SK-N-MC (cell line): ENCODE results near the gene TNFSF13B.

ENCODE experiments used
- DNase-seq: peaks from one replicate; pipeline ENCODE4 v3.0.0-alpha.2; 2011; ENCODE audit warnings: low read depth, low spot score
- H3K27ac ChIP-seq: fragments of 200-600 bp; sonication (generic); 2 replicates; pipeline ENCODE4 v1.5.1; 2016; ENCODE audit warnings: mixed run types
- H3K36me3 ChIP-seq: fragments of 200-600 bp; sonication (generic); 2 replicates; pipeline ENCODE4 v1.6.1; 2017; ENCODE audit warnings: antibody characterized with exemption, low read length, mixed read lengths; ENCODE audit not compliant: insufficient read depth
- H3K4me3 ChIP-seq: fragments of 200-600 bp; sonication (generic); 2 replicates; pipeline ENCODE4 v1.5.1; 2016
- H3K9ac ChIP-seq: fragments of 200-600 bp; sonication (generic); 2 replicates; pipeline ENCODE4 v1.8.0; 2017; ENCODE audit warnings: mixed run types, mixed read lengths; ENCODE audit not compliant: insufficient read length
- H3K9me3 ChIP-seq: fragments of 200-600 bp; sonication (generic); 2 replicates; pipeline ENCODE4 v1.6.1; 2017; ENCODE audit warnings: low read depth, mild to moderate bottlenecking, antibody characterized with exemption, low read length, moderate library complexity, mixed read lengths
- EZH2 ChIP-seq: fragments of 200-600 bp; sonication (generic); IDR thresholded peaks from one replicate; pipeline ENCODE4 v1.6.1; 2017; ENCODE audit warnings: antibody characterized with exemption
- FOXP2 ChIP-seq: optimal IDR thresholded peaks from 2 replicates; pipeline ENCODE3; 2011; ENCODE audit warnings: mild to moderate bottlenecking, moderate library complexity; ENCODE audit not compliant: insufficient read depth; ENCODE audit errors: extremely low read length, control extremely low read depth
- POLR2AphosphoS5 ChIP-seq: IDR thresholded peaks from 2 replicates; pipeline ENCODE4 v1.6.1; 2012; ENCODE audit warnings: mild to moderate bottlenecking, low read depth, low read length, borderline replicate concordance

Gene TNFSF13B

DNA sequence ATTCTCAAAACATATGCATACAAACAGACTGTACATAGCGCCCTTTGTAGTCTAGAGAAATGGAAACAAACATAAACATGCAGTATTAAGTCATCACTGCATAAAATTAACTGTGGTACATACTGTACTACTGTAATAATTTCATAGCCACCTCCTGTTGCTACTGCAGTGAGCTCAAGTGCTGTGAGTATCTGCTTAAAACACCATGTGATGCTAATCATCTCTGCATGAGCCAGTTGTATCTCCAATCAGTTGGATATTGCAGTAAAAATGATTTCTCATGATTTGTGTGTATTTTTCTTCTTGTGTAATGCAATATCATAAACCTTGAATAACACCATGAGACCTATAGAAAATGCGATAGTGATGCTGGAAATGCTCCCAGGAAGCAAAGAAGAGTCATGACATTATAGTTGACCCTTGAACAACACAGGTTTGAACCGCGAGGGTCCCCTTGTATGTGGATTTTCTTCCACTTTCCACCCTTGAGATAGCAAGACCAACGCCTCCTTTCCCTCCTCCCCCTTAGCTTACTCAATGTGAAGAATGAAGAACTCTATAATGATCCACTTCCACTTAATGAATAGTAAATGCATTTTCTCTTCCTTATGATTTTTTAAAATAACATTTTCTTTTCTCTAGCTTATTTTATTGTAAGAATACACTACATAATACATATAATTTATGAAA, 4.1 kb downstream of the TNFSF13B start:
- Histone ChIP-seq H3K9ac (no peak overlapping the region), H3K27ac (no peak overlapping the region; the same call in 1 of the 2 replicates), H3K9me3 (no peaks in the 10 kb centered on the region), H3K36me3 (no peaks in the 10 kb centered on the region), H3K4me3 (no peak overlapping the region)
- DNase-seq: no peak
- TF ChIP-seq EZH2 (no peak), FOXP2 (no peak), POLR2AphosphoS5 (no peak)

DNA sequence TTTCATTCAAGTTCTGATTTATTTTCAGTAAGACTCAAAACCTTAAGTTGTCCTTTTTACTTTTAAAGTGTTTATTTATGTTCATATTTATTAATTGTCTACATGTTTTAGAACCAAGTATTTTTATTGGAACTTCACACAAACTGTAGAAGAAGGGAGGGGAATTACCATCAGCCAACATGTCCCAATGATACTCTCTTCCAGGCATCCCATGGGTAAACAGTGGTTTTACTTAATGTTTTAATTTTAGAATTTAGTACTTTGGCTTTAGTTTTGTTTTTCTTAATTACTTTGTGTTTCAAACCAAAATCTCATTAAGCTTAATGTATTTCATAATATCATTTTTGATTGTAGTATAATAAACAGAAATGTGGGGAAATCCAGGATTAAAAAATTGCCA, 5.2 kb downstream of the TNFSF13B start:
- Histone ChIP-seq H3K27ac (no peak overlapping the region), H3K4me3 (no peak overlapping the region), H3K36me3 (no peaks in the 10 kb centered on the region), H3K9ac (no peak overlapping the region), H3K9me3 (no peaks in the 10 kb centered on the region)
- no peak for TF ChIP-seq EZH2
- no peak for TF ChIP-seq POLR2AphosphoS5
- no peak for TF ChIP-seq FOXP2
- no peak for DNase-seq

DNA sequence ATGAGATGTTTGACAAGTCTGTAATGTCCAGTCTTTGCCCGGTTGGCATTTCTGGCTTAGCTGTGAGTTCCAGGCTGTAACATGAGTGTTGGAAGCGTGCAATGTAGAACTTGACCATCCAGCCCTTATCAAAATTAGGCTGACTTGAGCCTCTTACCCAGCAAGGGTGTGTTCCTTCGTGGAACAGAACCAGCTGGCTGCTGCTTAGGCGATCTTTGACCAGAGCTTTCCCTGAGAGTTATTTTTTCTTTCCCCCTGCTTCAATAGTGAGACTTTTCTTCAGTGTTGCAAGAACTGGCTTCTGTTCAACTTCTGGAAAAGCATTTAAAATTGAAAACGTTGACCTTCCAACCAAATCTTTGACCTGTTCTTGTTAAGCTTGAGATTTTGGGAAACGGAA, 6.5 kb downstream of the TNFSF13B start:
- Histone ChIP-seq H3K9ac (no peak overlapping the region), H3K4me3 (no peak overlapping the region)

DNA sequence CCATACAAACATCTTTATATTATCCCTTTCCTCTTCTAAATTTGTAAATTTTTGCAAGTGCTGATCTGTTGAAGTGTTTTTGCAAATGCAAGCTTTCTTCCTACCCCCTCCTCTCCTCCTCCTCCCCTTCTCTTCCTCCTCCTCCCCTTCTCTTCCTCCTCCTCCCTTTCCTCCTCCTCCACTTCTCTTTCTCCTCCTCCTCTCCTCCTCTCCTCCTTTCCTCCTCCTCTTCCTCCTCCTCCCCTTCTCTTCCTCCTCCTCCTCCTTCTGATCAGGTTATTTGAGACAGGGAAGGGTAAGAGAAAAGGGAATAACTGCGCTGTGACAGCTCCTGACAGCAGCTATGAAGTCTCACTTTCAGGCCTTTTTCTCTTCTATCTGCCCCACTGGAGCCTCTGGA, 8.9 kb downstream of the TNFSF13B start:
- Histone ChIP-seq H3K9me3 (no peaks in the 10 kb centered on the region), H3K4me3 (no peak overlapping the region), H3K36me3 (no peaks in the 10 kb centered on the region), H3K27ac (no peak overlapping the region), H3K9ac (no peak overlapping the region)
- TF ChIP-seq FOXP2 (no peak), EZH2 (no peak), POLR2AphosphoS5 (no peak)
- DNase-seq: no peak

More for the DNA sequence above, 6.5 kb downstream of the TNFSF13B start:
- Histone ChIP-seq H3K36me3 (no peaks in the 10 kb centered on the region), H3K27ac (no peak overlapping the region), H3K9me3 (no peaks in the 10 kb centered on the region)
- no peak for DNase-seq
- no peak for TF ChIP-seq EZH2
- TF ChIP-seq POLR2AphosphoS5: no peak
- no peak for TF ChIP-seq FOXP2

DNA sequence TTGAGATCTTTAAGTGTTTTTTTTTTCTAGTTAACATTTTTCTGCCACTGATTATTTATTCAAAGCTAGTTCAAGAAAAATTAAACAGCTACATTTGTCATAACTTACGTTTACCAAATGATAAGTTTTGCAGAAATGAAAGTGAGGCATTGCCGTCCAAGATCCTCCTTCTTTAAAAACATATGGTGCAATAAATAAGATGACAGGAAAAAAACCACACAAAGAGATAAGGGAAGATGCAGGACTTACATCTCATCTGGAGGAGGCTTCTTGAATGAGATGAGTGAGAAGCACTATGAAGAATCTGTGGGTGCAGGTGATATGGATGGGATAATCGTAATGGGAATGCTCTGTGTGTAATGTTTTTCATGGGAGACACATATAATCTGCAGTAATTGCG, 12.4 kb downstream of the TNFSF13B start:
- Histone ChIP-seq H3K36me3 (no peaks in the 10 kb centered on the region), H3K9me3 (no peaks in the 10 kb centered on the region), H3K9ac (peak overlapping the region; percentile 11), H3K4me3 (no peak overlapping the region), H3K27ac (0 out of 2 replicates have a peak overlapping the region, but pooled peaks have one; percentile 58)
- no peak for TF ChIP-seq FOXP2
- TF ChIP-seq POLR2AphosphoS5: no peak
- TF ChIP-seq EZH2: no peak
- no peak for DNase-seq

DNA sequence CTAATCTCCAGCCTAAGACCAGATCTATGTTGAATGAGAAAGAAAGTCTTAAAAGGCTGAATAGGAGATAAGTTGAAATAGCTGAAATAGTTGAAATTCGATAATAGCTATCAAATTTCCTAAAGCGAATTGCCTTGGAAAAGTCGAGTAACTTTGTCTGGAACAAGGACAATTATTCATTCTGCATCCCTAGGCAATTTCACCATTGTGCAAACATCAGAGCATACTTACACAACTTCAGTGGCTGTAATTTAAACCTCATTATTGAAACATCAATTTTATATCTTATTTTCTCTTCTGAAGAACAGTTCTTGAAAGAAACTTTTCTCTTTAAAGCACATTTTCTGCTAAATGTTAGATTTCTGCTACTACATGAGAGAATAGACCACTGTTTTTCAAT, 13.6 kb downstream of the TNFSF13B start:
- no peak overlapping the region for H3K9ac ChIP-seq
- no peaks in the 10 kb centered on the region for H3K36me3 ChIP-seq
- H3K9me3 ChIP-seq: no peaks in the 10 kb centered on the region
- H3K27ac ChIP-seq: peak overlapping the region; percentile 58
- peak; percentile 66 for DNase-seq
- H3K4me3 ChIP-seq: 0 out of 2 replicates have a peak overlapping the region, but pooled peaks have one; percentile 10
- TF ChIP-seq FOXP2: peak; percentile 28
- no peak for TF ChIP-seq POLR2AphosphoS5

DNA sequence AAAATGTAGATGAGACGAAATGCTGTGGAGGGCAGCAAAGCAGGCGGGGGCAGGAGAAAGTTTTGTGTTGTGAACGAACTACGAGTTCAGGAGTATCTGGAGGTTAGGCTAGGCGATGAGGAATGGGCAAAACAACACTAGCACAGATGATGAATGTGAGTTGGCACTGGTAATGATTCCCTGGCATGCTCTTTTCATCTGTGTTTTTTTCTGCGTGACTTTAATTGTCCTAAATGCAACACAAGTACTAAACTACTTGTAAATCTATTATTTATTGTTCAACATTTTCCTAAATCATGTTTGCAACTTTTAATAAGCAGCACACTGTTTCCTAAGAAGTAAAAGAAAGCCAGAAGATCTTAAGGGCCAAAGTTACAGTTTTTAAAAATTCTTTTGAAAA, 19.2 kb downstream of the TNFSF13B start:
- Histone ChIP-seq H3K36me3 (no peaks in the 10 kb centered on the region), H3K27ac (no peak overlapping the region), H3K9ac (no peak overlapping the region), H3K4me3 (no peak overlapping the region), H3K9me3 (no peaks in the 10 kb centered on the region)
- TF ChIP-seq EZH2: no peak
- DNase-seq: no peak

DNA sequence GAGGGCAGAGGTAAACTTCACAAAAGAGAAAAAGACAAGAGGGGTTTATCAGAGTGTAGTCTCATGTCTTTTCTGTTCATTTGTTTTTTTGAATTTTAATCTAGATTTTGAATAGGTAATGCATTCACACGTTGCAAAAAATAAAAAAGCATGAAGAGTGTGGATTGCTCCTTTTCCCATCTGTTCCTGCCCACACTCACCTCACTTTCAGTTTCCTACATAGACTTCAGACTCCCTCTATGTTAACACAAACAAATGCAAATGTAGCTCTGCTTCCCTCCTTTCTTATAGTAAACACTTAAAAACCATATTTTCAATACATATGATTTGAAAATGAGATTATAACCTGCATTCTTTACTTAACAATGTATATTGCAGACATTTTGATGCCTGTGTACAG, 20.3 kb downstream of the TNFSF13B start:
- Histone ChIP-seq H3K9me3 (no peaks in the 10 kb centered on the region), H3K36me3 (no peaks in the 10 kb centered on the region), H3K9ac (no peak overlapping the region), H3K27ac (no peak overlapping the region), H3K4me3 (no peak overlapping the region)
- TF ChIP-seq FOXP2 (no peak), POLR2AphosphoS5 (no peak), EZH2 (no peak)
- no peak for DNase-seq

DNA sequence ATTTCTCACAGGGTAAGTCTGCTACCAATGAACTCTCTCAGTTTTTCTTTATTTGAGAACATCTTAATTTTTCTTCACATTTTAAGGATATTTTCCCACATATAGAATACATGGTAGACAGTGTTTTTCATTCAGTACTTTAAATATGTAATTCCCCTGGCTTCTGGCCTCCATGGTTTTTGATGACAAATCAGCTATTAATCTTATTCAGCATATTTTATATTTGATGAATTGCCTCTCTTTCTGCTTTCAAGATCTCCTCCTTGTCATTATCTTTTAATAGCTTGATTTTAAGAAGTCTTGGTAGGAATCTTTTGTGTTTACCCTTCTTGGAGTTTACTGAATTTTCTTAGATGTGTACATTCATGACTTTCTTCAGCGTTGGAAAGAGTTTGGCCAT, 27.6 kb downstream of the TNFSF13B start:
- H3K9ac ChIP-seq: no peak overlapping the region
- no peak for TF ChIP-seq EZH2
- no peak for TF ChIP-seq POLR2AphosphoS5
- TF ChIP-seq FOXP2: no peak
- H3K9me3 ChIP-seq: no peaks in the 10 kb centered on the region; the same call in 1 of the 2 replicates
- H3K27ac ChIP-seq: no peak overlapping the region
- H3K36me3 ChIP-seq: no peaks in the 10 kb centered on the region
- H3K4me3 ChIP-seq: no peak overlapping the region
- DNase-seq: no peak

DNA sequence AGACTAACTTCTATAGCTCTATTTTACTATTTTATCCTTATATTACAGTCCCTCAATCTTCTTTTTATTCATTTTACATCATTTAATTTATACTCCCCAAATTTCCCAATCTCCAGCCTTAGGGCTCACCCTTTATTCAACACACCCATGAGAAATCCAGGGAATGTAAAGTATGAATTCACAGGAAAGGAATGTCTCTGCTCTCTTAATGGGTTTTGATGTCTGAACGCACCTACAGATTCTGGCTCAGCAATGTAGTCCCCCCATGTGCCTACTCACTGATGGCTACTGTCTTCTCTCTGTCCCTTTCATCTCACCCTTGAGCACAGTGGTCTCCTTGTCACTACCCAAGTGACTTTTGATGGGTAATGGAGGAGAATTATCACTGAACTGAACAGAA, 32.8 kb downstream of the TNFSF13B start:
- no peak overlapping the region for H3K4me3 ChIP-seq
- TF ChIP-seq EZH2 (no peak), POLR2AphosphoS5 (no peak), FOXP2 (no peak)
- H3K9me3 ChIP-seq: no peaks in the 10 kb centered on the region; the same call in 1 of the 2 replicates
- no peaks in the 10 kb centered on the region for H3K36me3 ChIP-seq
- H3K27ac ChIP-seq: no peak overlapping the region
- no peak for DNase-seq
- no peak overlapping the region for H3K9ac ChIP-seq
